ENCODE measurements around the gene UQCC5.

DNA sequence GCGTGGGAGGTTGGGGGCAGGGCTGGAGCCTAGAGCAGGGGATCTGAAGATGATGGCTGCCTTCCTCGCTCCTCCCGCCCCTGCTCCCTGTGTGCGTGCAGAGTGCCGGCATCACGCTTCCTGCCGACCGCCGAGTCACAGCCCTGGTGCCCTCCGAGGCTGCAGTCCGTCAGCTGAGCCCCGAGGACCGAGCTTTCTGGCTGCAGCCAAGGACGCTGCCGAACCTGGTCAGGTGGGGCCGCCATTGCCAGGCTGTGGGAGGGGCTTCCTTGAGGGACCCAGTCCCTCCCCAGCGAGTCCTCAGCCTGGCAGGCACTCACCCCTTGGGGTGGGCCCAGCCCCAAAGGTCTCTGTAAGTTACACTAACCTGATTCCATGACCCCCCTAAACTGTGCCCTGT, 23.7 kb upstream of the UQCC5 start:
- TF ChIP-seq, protein P1, sequence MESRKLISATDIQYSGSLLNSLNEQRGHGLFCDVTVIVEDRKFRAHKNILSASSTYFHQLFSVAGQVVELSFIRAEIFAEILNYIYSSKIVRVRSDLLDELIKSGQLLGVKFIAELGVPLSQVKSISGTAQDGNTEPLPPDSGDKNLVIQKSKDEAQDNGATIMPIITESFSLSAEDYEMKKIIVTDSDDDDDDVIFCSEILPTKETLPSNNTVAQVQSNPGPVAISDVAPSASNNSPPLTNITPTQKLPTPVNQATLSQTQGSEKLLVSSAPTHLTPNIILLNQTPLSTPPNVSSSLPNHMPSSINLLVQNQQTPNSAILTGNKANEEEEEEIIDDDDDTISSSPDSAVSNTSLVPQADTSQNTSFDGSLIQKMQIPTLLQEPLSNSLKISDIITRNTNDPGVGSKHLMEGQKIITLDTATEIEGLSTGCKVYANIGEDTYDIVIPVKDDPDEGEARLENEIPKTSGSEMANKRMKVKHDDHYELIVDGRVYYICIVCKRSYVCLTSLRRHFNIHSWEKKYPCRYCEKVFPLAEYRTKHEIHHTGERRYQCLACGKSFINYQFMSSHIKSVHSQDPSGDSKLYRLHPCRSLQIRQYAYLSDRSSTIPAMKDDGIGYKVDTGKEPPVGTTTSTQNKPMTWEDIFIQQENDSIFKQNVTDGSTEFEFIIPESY (IDR thresholded peaks at IDR 0.05; ENCODE audit: borderline replicate concordance, low read depth), result no peak
- no peak for TF ChIP-seq POLR2AphosphoS5 (IDR thresholded peaks at IDR 0.05; ENCODE audit: low read depth, low read length)

Measured in SK-N-SH (cell line).